T-helper 1 cell treated with Interleukin-12 subunit alpha and Interleukin-12 subunit beta and Interleukin-4 antibody, amounts not matched to agents 30 ng/mL and 1 ng/mL, for 36 hours (primary cell): ENCODE measurements around the gene LMCD1. TPM values are rescaled to one million over a fixed set of nuclear protein-coding genes. Genes with fewer than 3 reads are reported as not detected.

Source experiments
- intact Hi-C: fragments of 100-400 bp; cut with micrococcal nuclease; formaldehyde crosslinking; loops from one replicate; pipeline ENCODE4 v1.15.1; 2024
- total RNA-seq: library from RNA; stranded (reverse); gene quantifications from 2 replicates; pipeline ENCODE4 v1.2.3, GENCODE V29; 2022

LMCD1 gene
- total RNA-seq, 1 donor from 2014 or later: 0.59 TPM

GRCh38 chr3:8610951-8611350, 109.3 kb downstream of the LMCD1 start:
- intact Hi-C loops: no loop called here

- intact Hi-C loops: no loop called here
These were observed 116.3 kb downstream of the LMCD1 start for GRCh38 chr3:8617921-8618320.

- intact Hi-C loops: no loop called here
These were observed 117.3 kb downstream of the LMCD1 start for GRCh38 chr3:8618950-8619349.

GRCh38 chr3:8619548-8619947, 117.9 kb downstream of the LMCD1 start:
- intact Hi-C loops: no loop called here

- intact Hi-C loops: no loop called here
These were observed 119.5 kb downstream of the LMCD1 start for GRCh38 chr3:8621141-8621540.

- intact Hi-C loops: no loop called here
These were observed 120.2 kb downstream of the LMCD1 start for GRCh38 chr3:8621872-8622271.

GRCh38 chr3:8622873-8623691, 121.5 kb downstream of the LMCD1 start:
- intact Hi-C loops: loop anchor here (1.0 kb wide), 1 partner anchor 181 kb away; no protein-coding TSS in a partner anchor

- intact Hi-C loops: loop anchor here (1.0 kb wide), 1 partner anchor 181 kb away; no protein-coding TSS in a partner anchor
These were observed 122.1 kb downstream of the LMCD1 start for GRCh38 chr3:8623741-8624140.

Other genes with a start within 250 kb of the LMCD1 start
- 0.07 TPM in 1 of 2 replicates, not detected in the other for gene SSUH2, start 143.0 kb downstream of the LMCD1 start, total RNA-seq
- not detected in 2 replicates for gene CAV3, start 232.0 kb downstream of the LMCD1 start, total RNA-seq